ENCODE results near the gene IKZF3. TPM values are rescaled to one million over a fixed set of nuclear protein-coding genes. Genes with fewer than 3 reads are reported as not detected.

IKZF3 gene
- total and polyA plus RNA-seq, 2 donors from 2014 or later: 0.09 to 10.2 TPM

GRCh38 chr17:39738983-39739884 lies 124.9 kb downstream of the IKZF3 start:
- peak; percentile 86 to 97 (median 93) for DNase-seq
- intact Hi-C loops (cut with DNase I): no loop called here
- Histone ChIP-seq H3K9me3 (ENCODE audit: control insufficient read depth in 2 of 3, insufficient read depth in 1 of 3, low read length in 3 of 3) (no peaks in the 10 kb centered on the region), H3K4me1 (ENCODE audit: control insufficient read depth in 2 of 3, insufficient read depth in 2 of 3, low read depth in 1 of 3, low read length in 3 of 3) (peaks cover 0 to 14% (median 7%) of the 10 kb centered on the region in 3 donors), H3K27ac (ENCODE audit: low read depth in 2 of 2, low read length in 2 of 2) (peak overlapping the region; percentile 94 to 96), H3K27me3 (ENCODE audit: control insufficient read depth, insufficient read depth, low read length) (no peaks in the 10 kb centered on the region), H3K36me3 (ENCODE audit: control insufficient read depth in 2 of 3, insufficient read depth in 3 of 3, low read length in 3 of 3) (peaks cover 0 to 21% (median 4%) of the 10 kb centered on the region in 3 donors), H3K9ac (ENCODE audit: low read length in 3 of 3) (peak overlapping the region in 2 of 3 donors; percentile 18 to 95), H3K4me3 (ENCODE audit: low read length in 3 of 3) (peak overlapping the region; percentile 69 to 84 (median 77))
- TF ChIP-seq CTCF (IDR thresholded peaks at IDR 0.05; ENCODE audit: borderline replicate concordance, extremely low read depth, insufficient read depth): no peak
- FAIRE-seq: no peak

GRCh38 chr17:39738568-39738901 lies 125.6 kb downstream of the IKZF3 start:
- H3K4me3 ChIP-seq (ENCODE audit: low read length in 3 of 3): peak overlapping the region; percentile 69 to 84 (median 77)
- peak overlapping the region; percentile 94 to 96 for H3K27ac ChIP-seq (ENCODE audit: low read depth in 2 of 2, low read length in 2 of 2)
- H3K36me3 ChIP-seq (ENCODE audit: control insufficient read depth in 2 of 3, insufficient read depth in 3 of 3, low read length in 3 of 3): peaks cover 0 to 15% (median 2%) of the 10 kb centered on the region in 3 donors
- peak overlapping the region in 1 of 3 donors; percentile 90 for H3K9ac ChIP-seq (ENCODE audit: low read length in 3 of 3)
- TF ChIP-seq CTCF (IDR thresholded peaks at IDR 0.05; ENCODE audit: borderline replicate concordance, extremely low read depth, insufficient read depth): no peak
- FAIRE-seq (no peak), DNase-seq (peak in 4 of 5 donors; percentile 51 to 74 (median 73))
- H3K9me3 ChIP-seq (ENCODE audit: control insufficient read depth in 2 of 3, insufficient read depth in 1 of 3, low read length in 3 of 3): no peaks in the 10 kb centered on the region
- H3K4me1 ChIP-seq (ENCODE audit: control insufficient read depth in 2 of 3, insufficient read depth in 2 of 3, low read depth in 1 of 3, low read length in 3 of 3): peaks cover 0 to 14% (median 7%) of the 10 kb centered on the region in 3 donors
- H3K27me3 ChIP-seq (ENCODE audit: control insufficient read depth, insufficient read depth, low read length): no peaks in the 10 kb centered on the region
- intact Hi-C loops (cut with DNase I): no loop called here

- Histone ChIP-seq H3K36me3 (ENCODE audit: control insufficient read depth in 2 of 3, insufficient read depth in 3 of 3, low read length in 3 of 3) (peaks cover 0 to 10% (median under 1%) of the 10 kb centered on the region in 3 donors), H3K9me3 (ENCODE audit: control insufficient read depth in 2 of 3, insufficient read depth in 1 of 3, low read length in 3 of 3) (no peaks in the 10 kb centered on the region), H3K9ac (ENCODE audit: low read length in 3 of 3) (peak within 1 kb of the TSS in 2 of 3 donors; percentile 71 to 90), H3K4me3 (ENCODE audit: low read length in 3 of 3) (peak within 1 kb of the TSS; percentile 69 to 84 (median 77)), H3K27me3 (ENCODE audit: control insufficient read depth, insufficient read depth, low read length) (no peaks in the 10 kb centered on the region), H3K4me1 (ENCODE audit: control insufficient read depth in 2 of 3, insufficient read depth in 2 of 3, low read depth in 1 of 3, low read length in 3 of 3) (peaks cover 0 to 14% (median 7%) of the 10 kb centered on the region in 3 donors), H3K27ac (ENCODE audit: low read depth in 2 of 2, low read length in 2 of 2) (peak within 1 kb of the TSS; percentile 94 to 96)
- FAIRE-seq (no peak), DNase-seq (peak; percentile 78 to 94 (median 89))
- TF ChIP-seq CTCF (IDR thresholded peaks at IDR 0.05; ENCODE audit: borderline replicate concordance, extremely low read depth, insufficient read depth): no peak
- intact Hi-C loops (cut with DNase I): no loop called here
These were observed 126.1 kb downstream of the IKZF3 start, which contains the start of gene GRB7 for GRCh38 chr17:39737760-39738567. TSS of gene GRB7 (plus strand) at chr17:39737938. CDS start at chr17:39742302, 4,364 bp downstream.

All from kidney (tissue), 14 donors.